DMS 273 (cell line): Measurements from ENCODE around the gene TMCC1.
"Not testable (repeated sequence)": the region's sequence is repeated elsewhere in the genome, so short reads cannot be mapped to it uniquely, and the experiment has no call there.

Experiments
- DNase-seq: peaks from one replicate; lab custom pipeline; 2025; ENCODE audit not compliant: unreplicated experiment; lab: John Stamatoyannopoulos, UW

Gene TMCC1

GRCh38 chr3:129893581-129894070 is at the start of gene TMCC1:
Gene TMCC1, minus strand, starts transcription at chr3:129893711.
- peak; percentile 99 for DNase-seq

- no peak for DNase-seq
These were observed 49.5 kb upstream of the TMCC1 start for GRCh38 chr3:129943020-129943419.

GRCh38 chr3:129942296-129942695 is 48.8 kb upstream of the TMCC1 start:
- DNase-seq: peak; percentile 90

- no peak for DNase-seq
These were observed 46.6 kb upstream of the TMCC1 start for GRCh38 chr3:129940086-129940485.

GRCh38 chr3:129938140-129938930 is 44.8 kb upstream of the TMCC1 start:
- DNase-seq: peak; percentile 30

- no peak for DNase-seq
These were observed 44.2 kb upstream of the TMCC1 start for GRCh38 chr3:129937717-129938116.

GRCh38 chr3:129936757-129937156 is 43.2 kb upstream of the TMCC1 start:
- DNase-seq: peak; percentile 28

GRCh38 chr3:129934234-129935123 is 41.0 kb upstream of the TMCC1 start:
- DNase-seq: peak; percentile 69

- no peak for DNase-seq
These were observed 40.0 kb upstream of the TMCC1 start for GRCh38 chr3:129933471-129933870.

GRCh38 chr3:129929383-129929782 is 35.9 kb upstream of the TMCC1 start:
- DNase-seq: no peak

- DNase-seq: no peak
These were observed 33.6 kb upstream of the TMCC1 start for GRCh38 chr3:129927072-129927471.

- no peak for DNase-seq
These were observed 26.3 kb upstream of the TMCC1 start for GRCh38 chr3:129919806-129920205.

GRCh38 chr3:129919357-129919756 is 25.8 kb upstream of the TMCC1 start:
- DNase-seq: no peak

GRCh38 chr3:129918461-129918860 is 24.9 kb upstream of the TMCC1 start:
- no peak for DNase-seq

- DNase-seq: no peak
These were observed 24.0 kb upstream of the TMCC1 start for GRCh38 chr3:129917423-129918007.

GRCh38 chr3:129913618-129914017 is 20.1 kb upstream of the TMCC1 start:
- peak; percentile 80 for DNase-seq

- DNase-seq: no peak
These were observed 17.9 kb upstream of the TMCC1 start for GRCh38 chr3:129911261-129911861.

- DNase-seq: not testable (repeated sequence)
These were observed 15.7 kb upstream of the TMCC1 start for GRCh38 chr3:129909235-129909634.

GRCh38 chr3:129908417-129908816 is 14.9 kb upstream of the TMCC1 start:
- no peak for DNase-seq

GRCh38 chr3:129901272-129901671 is 7.8 kb upstream of the TMCC1 start:
- DNase-seq: not testable (repeated sequence)

- no peak for DNase-seq
These were observed 3.5 kb upstream of the TMCC1 start for GRCh38 chr3:129897026-129897425.
